ENCODE data around the gene AGTR1. TPM values are rescaled to one million over a fixed set of nuclear protein-coding genes. Genes with fewer than 3 reads are reported as not detected.

AGTR1 gene
- polyA plus RNA-seq (2013, experiment 1 of 2; ENCODE audit: insufficient read length): 44.4 TPM
- 48.6 TPM for polyA plus RNA-seq (2013, experiment 2 of 2; ENCODE audit: insufficient read length)

DNA sequence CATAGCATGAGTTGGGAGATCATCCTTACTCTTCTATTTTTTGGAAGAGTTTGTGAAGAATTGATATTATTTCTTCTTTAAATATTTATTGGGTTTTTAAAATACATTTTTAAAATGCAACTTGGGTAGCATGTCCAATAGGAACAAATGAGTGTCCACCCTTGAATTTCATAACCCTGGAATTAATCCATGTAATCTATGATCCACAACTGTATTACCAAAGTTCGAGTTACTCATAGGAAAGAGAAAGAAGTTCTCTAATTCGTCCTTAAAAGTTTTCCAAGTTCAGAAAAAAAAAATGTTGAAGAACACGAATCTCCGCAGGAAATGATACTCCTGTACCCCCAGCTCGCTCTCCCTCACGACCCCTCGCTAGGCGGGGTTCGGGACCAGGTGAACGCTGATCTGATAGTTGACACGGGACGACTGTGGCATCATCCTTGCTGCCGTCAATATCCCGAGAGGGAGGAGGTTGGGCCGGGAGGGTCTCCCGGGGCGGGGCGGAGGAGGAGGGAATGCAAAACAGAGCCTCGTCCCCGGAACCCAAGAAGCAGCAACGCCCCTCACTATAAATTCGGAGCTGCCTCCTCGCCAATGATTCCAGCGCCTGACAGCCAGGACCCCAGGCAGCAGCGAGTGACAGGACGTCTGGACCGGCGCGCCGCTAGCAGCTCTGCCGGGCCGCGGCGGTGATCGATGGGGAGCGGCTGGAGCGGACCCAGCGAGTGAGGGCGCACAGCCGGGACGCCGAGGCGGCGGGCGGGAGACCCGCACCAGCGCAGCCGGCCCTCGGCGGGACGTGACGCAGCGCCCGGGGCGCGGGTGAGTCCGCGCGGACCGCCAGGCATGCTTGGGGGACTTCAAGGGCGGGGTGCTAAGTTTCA lies at the start of gene AGTR1:
TSS of gene AGTR1 (plus strand) at position 598 of the 884 bp plus-strand sequence. CDS start 43,133 bp downstream, outside the sequence.
- DNase-seq: peak; percentile 95

GRCh38 chr3:148648685-148649352 lies 48.9 kb upstream of the AGTR1 start:
- peak; percentile 87 for DNase-seq

- no peak for DNase-seq
These were observed 46.2 kb upstream of the AGTR1 start for GRCh38 chr3:148651549-148651948.

DNA sequence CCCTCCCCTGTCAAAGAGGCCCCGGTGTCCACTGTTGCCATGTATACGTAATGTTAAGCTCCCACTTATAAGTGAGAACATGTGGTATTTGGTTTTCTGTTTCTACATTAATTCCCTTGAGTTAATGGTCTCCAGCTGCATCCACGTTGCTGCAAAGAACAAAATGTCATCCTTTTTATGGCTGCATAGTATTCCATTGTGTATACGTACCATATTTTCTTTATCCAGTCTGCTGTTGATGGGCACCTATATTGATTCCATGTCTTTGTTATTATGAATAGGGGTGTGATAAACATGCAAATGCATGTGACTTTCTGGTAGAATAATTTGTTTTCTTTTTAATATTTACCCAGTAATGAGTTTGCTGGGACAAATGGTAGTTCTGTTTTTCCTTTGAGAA lies 43.3 kb upstream of the AGTR1 start:
- no peak for DNase-seq

DNA sequence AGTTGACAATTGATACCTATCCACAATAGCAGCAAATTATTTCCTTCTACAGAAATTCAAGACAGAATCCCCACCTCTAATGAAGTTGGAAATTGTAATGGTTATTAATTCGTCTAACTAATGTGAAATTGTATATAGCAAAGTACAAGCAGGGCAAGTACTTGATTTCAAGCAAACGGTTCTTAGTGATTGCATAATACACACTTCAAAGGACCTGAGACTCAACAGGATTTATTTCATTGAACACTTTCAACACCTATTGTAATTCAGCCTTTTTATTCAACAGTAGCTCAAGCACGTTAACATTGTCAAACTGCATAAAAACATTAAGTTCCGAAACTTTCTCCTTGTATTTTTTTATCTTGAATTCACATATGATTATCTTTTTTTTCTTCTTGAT lies 40.2 kb upstream of the AGTR1 start:
- no peak for DNase-seq

DNA sequence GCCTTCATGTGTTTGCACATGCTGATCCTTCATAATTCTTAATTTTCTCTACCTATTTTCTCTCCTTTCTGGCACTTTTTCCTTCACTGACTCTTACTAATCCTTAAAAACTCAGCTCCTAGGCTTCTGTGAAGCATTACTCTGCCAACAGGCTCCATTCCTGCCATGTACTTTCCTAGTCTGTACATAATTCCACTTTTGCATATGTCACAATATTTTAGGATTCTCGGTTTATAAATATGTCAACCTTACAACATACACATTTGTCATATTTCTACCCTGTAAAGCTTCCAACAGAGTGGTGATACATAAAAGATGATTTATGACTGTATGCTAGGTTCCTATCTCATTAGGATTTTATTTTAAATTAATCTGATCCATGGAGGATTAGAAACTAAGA lies 38.2 kb upstream of the AGTR1 start:
- no peak for DNase-seq

DNA sequence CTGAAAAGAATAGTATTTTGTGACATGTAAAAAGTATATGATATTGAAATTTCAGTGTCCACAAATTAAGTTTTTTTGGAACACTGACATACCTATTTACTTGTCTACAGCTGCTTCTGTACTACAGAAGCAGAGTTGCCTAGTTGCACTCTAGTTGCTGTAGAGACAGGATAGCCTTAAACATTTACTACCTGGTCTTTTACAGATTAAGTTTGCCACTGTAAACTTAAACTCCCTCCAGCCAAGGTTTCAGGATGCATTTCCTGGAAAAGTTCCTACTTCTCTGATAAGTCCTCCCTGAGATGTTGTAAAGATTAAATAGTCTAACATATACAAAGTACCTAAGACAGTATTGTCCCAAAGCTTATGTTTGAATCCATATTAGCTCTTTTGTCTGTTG lies 17.4 kb upstream of the AGTR1 start:
- no peak for DNase-seq

DNA sequence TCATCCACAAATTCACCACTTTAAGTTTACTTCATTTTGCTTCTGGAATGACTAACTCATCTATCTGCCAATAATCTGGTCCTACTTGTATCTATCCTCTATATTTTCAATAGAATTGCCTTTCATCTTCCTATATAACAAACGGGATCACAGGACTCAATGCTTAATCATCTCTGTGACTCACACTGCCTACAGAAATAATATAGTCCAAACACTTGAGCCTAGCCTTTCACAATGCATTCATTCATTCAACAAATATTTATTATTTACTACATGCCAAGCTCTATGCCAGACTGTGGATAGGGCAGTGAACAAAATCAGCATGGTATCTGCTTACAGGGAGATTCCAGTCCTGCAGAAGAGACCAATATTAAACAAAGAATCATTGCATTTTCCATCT lies 16.6 kb upstream of the AGTR1 start:
- DNase-seq: peak; percentile 19

- no peak for DNase-seq
These were observed 14.7 kb upstream of the AGTR1 start for GRCh38 chr3:148682997-148683396.

- DNase-seq: peak; percentile 83
These were observed 3.6 kb upstream of the AGTR1 start for GRCh38 chr3:148694116-148694515.

DNA sequence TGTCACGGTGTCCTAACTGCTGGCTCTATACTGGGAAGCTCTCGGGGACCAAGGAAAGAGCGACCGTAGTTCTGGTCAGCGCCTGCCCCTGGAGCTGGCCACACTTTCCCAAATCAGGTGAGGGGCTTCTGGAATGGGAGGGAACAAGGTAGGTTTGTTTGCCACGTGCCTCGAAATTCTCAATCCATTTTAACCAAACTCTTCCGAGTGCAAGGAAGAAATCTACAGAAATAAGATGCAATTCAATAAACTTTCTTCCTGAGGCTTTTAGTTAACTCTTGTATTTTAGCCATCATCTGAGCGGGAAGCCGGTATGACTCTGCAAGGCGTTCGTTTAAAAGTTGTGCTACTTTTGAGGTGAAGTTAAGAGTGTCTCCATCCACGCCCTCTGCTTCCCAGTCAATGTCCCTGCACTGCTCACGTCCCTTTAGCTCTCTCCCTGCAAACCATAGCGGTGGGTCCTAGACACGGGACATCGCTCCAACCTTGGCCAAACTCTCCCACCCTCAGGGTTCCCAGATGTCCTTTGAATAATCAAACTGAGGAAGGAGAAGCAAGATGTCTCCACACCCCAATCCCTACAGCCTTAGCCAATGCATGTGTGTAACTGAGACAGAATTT lies 597 bp downstream of the AGTR1 start:
- no peak for DNase-seq

- no peak for DNase-seq
These were observed 7.6 kb downstream of the AGTR1 start for GRCh38 chr3:148705314-148705713.

DNA sequence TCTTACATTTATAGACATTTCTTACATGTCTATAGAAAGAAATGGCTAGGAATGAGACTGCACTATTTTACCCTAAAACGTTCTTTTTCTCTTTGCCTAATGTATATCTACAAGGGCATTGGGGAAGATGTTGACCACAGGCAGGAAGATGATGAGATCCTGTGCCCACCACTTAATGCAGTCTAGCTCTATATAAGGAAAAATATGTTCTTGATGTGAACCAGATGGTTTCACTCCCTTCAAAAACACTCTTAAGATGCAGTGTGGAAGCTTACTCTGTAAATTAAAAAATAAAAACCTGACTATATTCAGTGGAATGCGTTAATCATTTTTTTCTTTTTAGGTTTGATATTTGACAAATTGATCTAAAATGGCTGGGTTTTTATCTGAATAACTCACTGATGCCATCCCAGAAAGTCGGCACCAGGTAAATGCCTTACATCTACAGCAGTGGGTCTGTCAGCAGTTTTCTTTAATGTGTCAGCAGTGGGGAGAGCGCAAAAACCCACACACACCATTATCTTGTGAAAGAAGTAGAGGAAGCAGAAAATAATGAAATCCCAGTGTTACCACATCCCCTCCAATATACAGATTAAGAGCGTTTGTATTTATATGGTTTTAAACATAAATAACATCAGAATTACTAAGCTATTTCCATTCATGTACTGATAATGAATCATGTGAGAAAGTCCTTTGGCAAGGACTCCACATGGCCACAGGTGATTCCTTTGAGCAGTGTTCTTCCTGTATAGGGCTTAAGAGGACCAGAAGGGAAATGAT lies 10.1 kb downstream of the AGTR1 start:
- peak; percentile 92 for DNase-seq

DNA sequence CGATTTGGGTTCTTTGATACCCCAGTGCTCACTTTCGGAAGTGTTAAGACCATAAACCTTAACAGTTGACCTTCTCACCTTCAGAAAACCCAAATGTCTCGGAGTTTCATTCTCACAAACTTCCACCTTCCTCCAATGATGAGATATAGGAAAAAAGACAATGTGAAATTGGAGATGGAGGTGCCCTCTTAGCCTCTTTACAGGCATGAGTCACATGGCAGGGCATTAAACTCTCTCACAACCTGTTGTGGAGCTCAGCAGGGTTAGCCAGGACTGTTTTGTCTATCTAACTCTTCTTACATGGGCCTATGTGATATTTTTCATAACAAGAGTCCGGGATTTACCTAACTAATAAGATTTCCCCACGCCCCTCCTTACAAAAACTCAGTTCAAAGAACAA lies 10.7 kb downstream of the AGTR1 start:
- DNase-seq: no peak

- no peak for DNase-seq
These were observed 12.0 kb downstream of the AGTR1 start for GRCh38 chr3:148709560-148710253.

- DNase-seq: no peak
These were observed 13.0 kb downstream of the AGTR1 start for GRCh38 chr3:148710665-148711064.

DNA sequence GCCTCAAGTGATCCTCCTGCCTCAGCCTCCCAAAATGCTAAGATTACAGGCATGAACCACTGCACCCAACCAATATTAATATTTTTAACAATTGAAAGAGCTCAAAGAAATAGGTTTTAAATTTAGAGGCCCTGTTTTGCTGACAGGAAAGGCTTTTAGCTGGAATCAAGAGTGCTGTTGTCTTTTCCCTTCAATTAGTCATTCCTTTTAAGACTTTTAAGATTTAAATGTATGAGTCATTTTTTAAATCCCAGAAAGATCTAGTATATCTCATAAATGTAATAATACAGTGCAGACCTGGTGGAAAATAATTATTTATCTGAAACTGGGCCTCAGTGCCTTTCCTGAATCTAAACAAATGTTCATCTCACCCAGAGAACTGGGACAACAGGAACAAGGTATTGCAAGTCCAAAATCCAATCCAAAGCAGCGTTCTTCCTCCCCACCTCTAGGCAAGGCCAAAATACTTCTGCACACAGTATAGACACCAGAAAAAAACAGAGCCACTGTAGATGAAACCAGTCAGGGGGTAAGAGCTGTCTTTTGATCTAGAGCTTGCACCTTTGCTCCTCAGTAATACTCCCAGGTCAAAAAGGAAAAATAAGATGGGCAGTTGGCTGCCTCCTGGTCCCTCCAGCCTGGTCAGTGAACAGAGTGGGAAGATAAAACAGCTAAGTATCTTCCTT lies 14.4 kb downstream of the AGTR1 start:
- DNase-seq: peak; percentile 36

GRCh38 chr3:148714521-148714920 lies 16.8 kb downstream of the AGTR1 start:
- DNase-seq: no peak

DNA sequence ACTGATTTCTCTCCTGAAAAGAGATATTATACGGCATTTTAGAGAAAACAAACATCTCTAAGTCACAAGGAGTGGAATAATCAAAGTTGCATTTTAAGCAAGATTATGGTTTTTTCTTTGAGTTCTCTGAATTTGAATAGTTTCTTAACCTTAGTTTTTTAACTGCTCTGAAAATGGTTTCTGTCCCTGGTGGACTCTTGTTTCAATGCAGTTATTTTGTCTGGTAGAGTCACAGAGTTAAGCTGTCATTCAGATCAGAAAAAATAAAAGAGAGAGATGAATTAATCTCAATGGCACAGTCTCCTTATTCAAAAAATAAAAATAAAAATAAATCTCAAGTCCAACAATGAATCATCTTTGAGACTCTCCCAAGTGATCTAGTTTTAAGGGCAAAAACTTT lies 19.0 kb downstream of the AGTR1 start:
- no peak for DNase-seq

DNA sequence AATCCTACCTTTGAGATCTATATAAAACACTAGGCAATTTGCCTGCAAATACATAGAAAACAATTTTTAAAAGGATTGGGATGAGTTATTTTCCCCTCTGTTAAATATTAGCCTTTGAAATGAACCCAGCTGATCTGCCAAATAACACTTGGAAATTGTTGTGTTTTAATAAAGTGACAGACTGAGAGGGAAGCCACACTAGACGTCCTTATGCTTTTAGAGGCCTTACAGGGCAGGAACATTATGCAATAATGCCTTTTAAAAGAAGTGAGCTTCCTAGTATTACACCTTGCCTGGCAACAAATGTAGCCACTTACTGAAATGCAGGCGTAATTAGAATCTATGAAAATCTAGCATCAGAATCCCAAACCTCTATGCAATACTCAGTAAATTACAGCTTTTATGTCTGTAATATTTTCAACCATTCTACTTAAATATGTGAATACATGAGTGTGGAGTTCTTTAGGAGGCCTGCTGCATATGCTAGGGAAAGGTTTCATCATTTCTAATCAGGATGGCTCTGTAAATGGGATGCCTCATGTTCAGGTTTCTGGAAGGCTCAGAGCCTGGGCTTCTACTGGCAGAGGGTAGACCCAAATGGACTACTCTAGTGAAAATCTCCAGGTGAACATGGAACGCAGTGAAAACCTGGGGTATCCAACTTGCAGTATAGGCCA lies 20.3 kb downstream of the AGTR1 start:
- DNase-seq: no peak

Measured in fibroblast of skin of scalp (primary cell).